HG02943 (cell line): ENCODE measurements around the gene SFI1.
"Not testable (repeated sequence)": the region's sequence is repeated elsewhere in the genome, so short reads cannot be mapped to it uniquely, and the experiment has no call there.

Experiments
- ATAC-seq: cut with Tn5 transposase; IDR thresholded peaks from one replicate; pipeline ENCODE4 v1.9.1; 2021; ENCODE audit warnings: mild to moderate bottlenecking, low read depth, moderate library complexity; ENCODE audit not compliant: unreplicated experiment

SFI1 gene

GRCh38 chr22:31629741-31630184 lies 133.4 kb downstream of the SFI1 start:
- ATAC-seq = no peak

DNA sequence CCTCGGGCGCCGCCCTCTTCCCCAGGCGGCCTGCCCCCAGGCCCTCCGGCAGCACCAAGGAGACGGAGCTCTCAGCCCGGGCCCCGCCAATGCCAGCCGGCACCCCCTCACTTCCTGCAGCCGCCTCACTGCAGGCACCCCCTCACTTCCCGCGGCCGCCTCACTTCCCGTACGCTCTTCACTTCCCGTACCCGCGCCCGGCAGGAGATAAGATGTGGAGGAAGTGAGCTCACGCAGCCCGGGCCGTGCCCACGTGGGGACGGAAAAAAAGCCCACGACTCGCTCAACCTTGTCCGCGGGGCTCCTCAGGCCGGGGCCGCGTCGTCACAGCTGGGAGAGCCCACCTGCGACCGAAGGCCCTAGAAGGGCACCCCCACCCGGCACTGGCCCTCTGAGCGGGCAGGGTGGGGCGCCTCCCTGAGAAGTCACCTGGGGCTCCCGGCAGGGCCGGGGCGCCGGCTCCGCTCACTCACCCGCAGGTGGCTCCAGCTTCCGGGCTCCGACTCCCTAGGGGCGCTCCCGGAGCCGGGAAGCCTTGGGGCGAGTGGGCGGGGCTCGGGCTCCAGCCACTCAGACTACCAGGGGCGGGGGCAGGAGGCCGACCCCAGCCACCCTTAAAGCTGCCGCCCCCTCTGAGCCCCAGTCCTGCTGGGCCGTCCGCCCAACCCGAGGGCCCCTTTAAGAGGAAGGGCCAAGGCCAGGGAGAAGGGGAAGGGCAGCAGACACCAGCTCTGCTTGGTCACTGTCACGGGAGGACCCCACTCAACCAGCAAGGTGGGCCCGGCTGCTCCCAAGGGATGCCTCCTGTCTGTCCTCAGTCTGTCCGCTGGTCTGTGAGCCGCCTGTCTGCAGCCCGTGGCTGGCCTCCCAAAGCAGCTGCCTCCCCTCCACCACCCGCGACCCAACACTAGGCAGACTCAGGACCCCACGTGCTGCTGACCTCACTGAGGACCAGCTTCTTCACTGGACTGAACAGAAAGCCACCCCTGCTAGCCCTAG lies 134.3 kb downstream of the SFI1 start:
- ATAC-seq = peak; percentile 63

GRCh38 chr22:31631436-31631835 lies 135.1 kb downstream of the SFI1 start:
- no peak for ATAC-seq

DNA sequence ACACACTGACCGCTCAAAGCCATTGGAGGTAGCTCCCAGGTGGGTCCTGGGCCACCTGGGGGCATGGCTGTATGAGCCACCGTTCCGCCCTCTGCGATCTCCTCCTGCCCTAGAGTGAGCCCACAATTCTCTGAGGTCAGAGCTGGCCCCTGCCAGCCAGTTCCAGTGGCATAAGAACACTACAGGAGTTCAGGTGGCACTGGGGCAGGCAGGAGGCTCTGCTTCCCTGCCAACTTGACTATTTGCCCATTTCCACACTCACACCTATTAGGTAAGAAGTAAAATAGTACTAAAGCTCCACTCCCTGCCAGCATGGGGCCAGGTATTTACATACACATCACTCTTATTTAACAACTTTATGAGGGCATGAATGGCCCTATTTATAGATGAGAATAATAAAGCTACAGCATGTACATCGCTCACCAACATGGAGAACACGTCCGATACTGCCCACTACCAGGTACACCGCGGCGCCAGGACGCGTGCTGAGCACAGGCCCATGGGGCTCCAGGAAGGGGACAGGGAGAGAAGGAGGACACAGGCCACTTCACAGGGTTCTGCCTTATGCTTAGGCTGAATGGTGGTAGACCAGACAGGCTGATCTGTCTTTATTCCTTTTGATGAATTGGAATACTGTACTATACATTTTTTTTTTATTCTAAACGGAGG lies 139.4 kb downstream of the SFI1 start:
- ATAC-seq = no peak

DNA sequence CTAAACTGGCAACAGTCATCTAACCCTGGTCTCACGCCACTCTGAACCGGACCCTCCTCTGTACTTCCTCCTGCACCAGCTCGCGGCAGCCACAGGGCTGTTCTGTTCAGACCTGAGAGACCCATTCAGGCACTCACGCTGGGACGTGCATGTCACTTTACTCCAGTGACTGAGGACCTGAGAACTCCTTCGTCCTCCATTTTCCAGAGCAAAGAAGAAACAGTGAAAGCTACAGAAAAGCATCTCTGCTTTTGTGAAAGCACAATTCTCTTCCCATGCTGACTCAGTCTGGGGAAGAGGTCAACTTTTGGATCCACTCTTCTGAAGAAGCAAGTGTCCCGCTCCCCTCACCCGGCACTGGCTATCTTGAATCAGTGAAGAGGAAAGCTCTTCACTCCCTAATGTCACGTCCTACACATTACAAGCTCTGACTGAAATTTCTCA lies 141.1 kb downstream of the SFI1 start:
- peak; percentile 51 for ATAC-seq

GRCh38 chr22:31637891-31638618 lies 141.7 kb downstream of the SFI1 start:
- no peak for ATAC-seq

DNA sequence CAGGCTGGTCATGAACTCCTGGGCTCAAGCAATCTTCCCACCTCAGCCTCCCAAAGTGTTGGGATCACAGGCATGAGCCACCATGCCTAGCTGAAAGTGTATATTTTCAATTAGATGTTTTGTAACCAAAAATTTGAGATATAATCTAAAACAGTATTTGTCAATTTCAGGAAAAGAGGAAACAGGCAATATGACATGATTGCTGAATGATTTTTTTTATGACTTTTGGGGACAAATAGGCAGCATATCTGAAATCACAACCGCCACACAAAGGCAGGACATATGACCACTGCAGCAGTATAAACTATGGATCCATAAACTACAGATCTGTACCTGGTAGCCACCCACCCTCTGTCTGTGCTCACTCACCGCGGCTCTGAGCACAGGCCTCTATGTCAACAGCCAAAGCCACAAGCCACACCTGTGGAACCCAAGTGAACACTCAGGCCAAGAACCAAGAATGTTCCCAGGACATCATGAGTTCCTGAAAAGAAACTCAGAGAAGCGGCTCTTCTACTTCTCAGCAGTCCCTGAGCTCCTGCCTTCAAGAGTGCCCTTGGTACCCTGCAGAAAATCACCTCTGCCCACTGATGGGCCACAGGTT lies 143.2 kb downstream of the SFI1 start:
- no peak for ATAC-seq

- no peak for ATAC-seq
Measured at GRCh38 chr22:31646186-31647019, 150.1 kb downstream of the SFI1 start.

DNA sequence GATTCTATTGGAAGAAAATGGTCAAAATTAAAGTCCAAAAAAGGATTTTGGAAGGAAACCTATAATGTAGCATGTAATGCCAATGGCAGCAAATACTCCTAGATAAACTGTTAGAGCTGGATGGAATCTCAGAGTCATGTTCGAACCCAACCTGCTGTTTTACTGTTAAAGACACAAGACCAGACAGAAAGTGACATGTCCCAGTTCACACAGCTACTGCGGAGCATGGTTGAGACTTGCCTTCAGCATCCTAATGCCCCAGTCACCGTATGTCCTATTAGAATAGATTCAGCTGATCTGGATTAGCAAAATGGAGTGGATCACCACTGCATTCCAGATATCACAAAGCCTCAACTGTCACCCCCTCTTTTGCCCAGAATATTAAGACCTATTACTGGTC lies 150.7 kb downstream of the SFI1 start:
- ATAC-seq = no peak

- ATAC-seq = no peak
Measured at GRCh38 chr22:31647523-31648320, 151.4 kb downstream of the SFI1 start.

- ATAC-seq = no peak
Measured at GRCh38 chr22:31650391-31650790, 154.1 kb downstream of the SFI1 start.

DNA sequence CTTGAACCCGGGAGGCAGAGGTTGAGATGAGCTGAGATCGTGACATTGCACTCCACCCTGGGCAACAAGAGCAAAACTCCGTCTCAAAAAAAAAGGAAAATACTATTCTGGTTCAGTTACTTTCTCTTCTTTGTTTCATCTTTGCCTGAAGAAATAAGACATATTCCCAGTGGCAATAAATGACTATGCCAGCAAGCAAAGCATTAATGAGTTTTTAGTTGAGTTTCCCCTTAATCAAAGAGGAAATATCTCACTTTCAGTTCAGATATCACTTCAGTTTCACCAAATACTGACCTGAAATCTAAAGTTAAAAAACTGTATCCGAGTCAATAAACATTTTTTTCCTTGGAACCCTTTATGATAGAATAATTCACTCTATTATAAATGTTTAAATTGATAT lies 155.3 kb downstream of the SFI1 start:
- ATAC-seq = no peak

DNA sequence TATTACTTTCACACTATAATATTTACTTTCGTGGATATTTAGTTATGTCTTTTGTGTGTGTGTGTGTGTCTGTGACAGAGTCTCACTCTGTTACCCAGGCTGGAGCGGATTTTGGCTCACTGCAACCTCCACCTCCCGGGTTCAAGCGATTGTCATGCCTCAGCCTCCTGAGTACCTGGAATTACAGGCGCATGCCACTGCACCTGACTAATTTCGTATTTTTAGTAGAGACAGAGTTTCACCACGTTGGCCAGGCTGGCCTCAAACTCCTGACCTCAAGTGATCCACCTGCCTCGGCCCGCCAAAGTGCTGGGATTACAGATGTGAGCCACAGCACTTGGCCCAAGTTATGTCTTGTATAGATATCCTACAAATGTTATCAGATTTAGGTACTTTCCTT lies 155.8 kb downstream of the SFI1 start:
- ATAC-seq = no peak

DNA sequence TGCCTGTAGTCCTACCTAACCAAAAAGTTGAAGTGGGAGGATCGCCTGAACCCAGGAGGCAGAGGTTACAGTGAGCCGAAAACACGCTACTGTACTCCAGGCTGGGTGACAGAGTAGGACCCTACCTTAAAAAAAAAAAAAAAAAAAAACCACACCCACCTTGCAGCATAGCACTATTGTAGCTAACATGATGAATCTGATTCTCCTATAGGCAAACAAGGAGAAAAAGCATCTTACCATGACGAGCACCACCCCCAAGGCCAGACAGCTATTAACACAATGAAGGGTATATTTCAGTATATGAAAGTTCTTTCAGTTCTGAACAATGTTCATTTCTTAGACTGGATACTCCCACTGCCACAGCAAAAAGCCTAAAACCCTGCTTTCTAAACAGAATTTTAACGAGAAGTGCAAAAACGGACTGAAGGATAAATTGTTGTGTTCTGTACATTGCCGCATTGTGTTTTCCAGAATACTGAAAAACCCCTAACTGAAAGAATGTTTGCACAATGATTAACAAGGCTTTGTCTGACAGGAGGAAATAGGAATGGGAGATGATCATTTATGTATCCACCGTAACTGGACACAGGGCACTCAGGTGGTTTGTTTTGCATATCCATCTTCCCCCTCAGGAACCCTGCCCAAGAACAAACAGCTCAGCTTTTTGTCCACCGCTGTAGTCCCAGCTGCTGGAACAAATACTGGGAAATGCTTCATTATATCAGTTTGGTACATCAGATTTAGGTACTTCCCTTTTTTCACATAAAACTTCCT lies 156.8 kb downstream of the SFI1 start:
- ATAC-seq = no peak

GRCh38 chr22:31653944-31654343 lies 157.6 kb downstream of the SFI1 start:
- ATAC-seq = no peak

GRCh38 chr22:31654408-31654807 lies 158.1 kb downstream of the SFI1 start:
- no peak for ATAC-seq

- ATAC-seq = no peak
Measured at GRCh38 chr22:31659246-31659645, 162.9 kb downstream of the SFI1 start.

DNA sequence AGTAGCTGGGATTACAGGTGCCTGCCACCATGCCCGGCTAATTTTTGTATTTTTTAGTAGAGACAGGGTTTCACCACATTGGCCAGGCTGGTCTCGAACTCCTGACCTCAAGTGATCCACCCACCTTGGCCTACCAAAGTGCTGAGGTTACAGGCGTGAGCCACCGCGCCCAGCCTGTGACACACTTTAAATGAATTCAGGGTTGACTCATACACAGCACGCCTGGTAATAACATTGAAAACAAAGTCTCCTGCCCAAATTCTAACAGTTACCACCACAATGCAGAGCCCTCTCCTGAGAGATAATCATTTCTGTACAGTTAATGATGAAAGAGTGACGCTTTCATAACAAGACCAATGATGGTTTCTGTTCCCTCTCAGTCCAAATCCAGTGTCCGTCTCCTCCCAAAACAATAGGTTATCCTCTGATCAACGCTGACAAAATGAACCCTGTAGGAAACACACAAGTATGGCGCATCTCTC lies 164.6 kb downstream of the SFI1 start:
- ATAC-seq = not testable (repeated sequence)
